H1 (cell line): Measurements from ENCODE around the gene SOBP. TPM values are rescaled to one million over a fixed set of nuclear protein-coding genes. Genes with fewer than 3 reads are reported as not detected.

ENCODE experiments used
- CEBPB ChIP-seq: IDR thresholded peaks from 2 replicates; pipeline ENCODE4 v1.6.1; 2012; ENCODE audit warnings: low read depth, low read length
- EZH2 ChIP-seq: fragments of 200-600 bp; sonication (generic); IDR thresholded peaks from 2 replicates; pipeline ENCODE4 v1.7.1; 2012; ENCODE audit warnings: low read depth, mild to moderate bottlenecking, moderate library complexity, low read length, inconsistent platforms; ENCODE audit not compliant: severe bottlenecking
- polyA plus RNA-seq, 7 experiments: library from polyadenylated mRNA; depleted of rRNA in 3 of 7; stranded (reverse) in 5 of 7; unstranded in 2 of 7; fragments of >200 nt in 5 of 7; fragments of 200-250 nt in 2 of 7; gene quantifications; 1 replicate in 5 of 7; 2 replicates in 1 of 7; 4 replicates in 1 of 7; pipeline versions ENCODE4 v1.2.1 to v1.2.3, GENCODE V29; 2011 to 2013; ENCODE audit warnings: missing spikeins in 2 of 7, mixed read lengths in 2 of 7
- total RNA-seq: library from RNA; stranded (reverse); fragmentation: NEBNext Ultra II Directional; extraction: Animal tissue kit (Norgen Biotek cat#: 25700); gene quantifications from 2 replicates; pipeline ENCODE4 v1.2.1, GENCODE V29; 2021

The SOBP gene
- total and polyA plus RNA-seq, 2 of the 8 experiments (the other 6 are each of a cell fraction or from before 2014, with no cell fraction given), result 0.45 to 6.2 TPM

- TF ChIP-seq CEBPB (no peak), EZH2 (no peak)
These were observed 49.5 kb downstream of the SOBP start (continued) for GRCh38 chr6:107539409-107539808.
